Islet precursor cell (in vitro differentiated cells): ENCODE measurements around the gene LMBR1.

ENCODE experiments used
- DNase-seq: peaks from one replicate; pipeline ENCODE4 v3.0.0-alpha.2; 2018

Gene LMBR1

DNA sequence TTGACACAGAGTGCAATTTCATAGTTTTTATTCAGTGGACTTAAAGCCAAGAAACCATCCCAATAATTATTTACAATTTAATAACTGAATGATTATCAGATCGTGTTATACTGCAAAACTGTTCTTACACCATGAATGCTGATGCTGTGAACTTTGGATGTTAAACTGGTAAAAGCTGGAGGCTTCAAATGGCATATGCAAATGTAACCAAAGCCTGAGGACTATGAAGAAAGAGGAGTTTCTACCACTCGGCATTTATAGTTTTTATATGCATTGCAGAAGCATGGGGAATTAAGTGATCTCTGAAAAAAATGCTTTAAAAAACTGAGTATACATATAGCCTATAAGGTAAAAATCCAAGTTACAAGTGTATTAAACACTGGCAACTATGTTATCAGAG is 210.1 kb downstream of the LMBR1 start:
- DNase-seq, result no peak

DNA sequence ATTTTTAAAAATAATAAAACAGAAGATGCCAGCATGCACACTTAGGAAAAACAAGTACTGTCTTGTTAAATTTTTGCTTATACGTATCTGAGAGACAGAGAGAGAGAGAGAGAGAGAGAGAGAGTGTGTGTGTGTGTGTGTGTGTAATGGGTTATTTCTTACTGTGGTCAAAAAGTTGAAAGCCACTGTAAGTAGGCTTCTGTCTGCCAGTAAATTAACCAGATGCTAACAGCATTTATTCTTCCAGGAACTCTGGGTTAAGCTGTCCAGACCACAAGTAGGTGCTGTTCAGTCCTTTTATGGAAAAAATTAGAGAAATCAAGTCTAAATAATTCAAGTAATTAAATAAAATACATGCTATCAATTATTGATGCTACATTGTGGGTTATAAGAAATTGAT is 212.7 kb downstream of the LMBR1 start:
- no peak for DNase-seq

- DNase-seq, result no peak
Observed at GRCh38 chr7:156677374-156678054, 215.5 kb downstream of the LMBR1 start.

GRCh38 chr7:156676263-156676662 is 216.7 kb downstream of the LMBR1 start:
- DNase-seq, result no peak

DNA sequence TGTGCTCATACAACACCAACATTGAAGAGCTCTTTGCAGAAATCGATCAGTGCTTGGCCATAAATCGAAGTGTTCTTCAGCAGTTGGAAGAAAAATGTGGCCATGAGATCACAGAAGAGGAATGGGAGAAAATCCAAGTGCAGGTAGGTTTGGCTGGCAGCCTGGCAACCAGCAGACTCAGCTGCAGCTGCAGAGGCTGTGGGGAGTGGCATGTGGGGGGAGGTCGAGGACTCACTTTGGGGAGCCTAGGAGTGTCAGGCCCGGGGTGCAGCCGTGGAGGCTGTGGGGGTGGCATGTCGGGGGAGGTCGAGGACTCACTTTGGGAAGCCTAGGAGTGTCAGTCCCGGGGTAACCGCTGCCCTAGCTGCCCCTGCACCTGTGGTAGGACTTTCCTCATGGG is 217.3 kb downstream of the LMBR1 start:
- no peak for DNase-seq

DNA sequence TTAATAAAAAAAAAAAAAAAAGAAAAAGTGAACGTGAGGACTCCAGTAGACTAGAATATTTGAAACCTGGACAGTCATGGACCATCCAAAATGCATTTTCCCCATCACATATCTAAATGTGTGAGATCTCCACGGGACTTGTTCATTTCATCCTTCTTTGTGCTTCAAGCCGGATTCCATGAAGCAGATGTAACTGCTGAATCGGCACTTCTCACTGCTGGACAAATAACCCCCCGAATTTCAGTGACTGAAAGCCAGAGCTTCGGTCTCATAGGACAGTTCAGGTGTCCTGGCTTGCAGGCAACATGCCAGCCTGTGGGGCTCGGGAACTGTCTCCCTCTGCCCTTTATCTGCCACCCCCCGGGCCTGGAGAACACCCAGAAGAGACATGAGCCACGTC is 219.1 kb downstream of the LMBR1 start:
- DNase-seq, result no peak

- no peak for DNase-seq
Observed at GRCh38 chr7:156673454-156673853, 219.5 kb downstream of the LMBR1 start.

- no peak for DNase-seq
Observed at GRCh38 chr7:156669035-156669828, 223.8 kb downstream of the LMBR1 start.

- DNase-seq, result no peak
Observed at GRCh38 chr7:156668130-156668741, 224.7 kb downstream of the LMBR1 start.

DNA sequence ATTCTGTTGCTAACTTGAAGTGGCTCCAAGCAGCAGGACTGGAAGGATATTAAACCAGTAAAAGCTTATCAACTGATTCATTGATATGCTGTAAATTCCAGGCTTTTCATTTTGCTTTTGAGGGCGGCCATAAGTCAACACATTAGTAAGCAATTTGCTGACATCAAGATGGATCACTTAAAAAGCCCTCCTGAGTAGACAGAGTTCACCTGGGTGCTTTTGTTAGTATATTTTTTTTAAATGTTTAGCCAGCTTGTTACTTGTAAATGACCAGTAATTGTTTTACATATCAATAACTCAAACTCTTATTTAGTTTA is 225.9 kb downstream of the LMBR1 start:
- DNase-seq, result no peak

DNA sequence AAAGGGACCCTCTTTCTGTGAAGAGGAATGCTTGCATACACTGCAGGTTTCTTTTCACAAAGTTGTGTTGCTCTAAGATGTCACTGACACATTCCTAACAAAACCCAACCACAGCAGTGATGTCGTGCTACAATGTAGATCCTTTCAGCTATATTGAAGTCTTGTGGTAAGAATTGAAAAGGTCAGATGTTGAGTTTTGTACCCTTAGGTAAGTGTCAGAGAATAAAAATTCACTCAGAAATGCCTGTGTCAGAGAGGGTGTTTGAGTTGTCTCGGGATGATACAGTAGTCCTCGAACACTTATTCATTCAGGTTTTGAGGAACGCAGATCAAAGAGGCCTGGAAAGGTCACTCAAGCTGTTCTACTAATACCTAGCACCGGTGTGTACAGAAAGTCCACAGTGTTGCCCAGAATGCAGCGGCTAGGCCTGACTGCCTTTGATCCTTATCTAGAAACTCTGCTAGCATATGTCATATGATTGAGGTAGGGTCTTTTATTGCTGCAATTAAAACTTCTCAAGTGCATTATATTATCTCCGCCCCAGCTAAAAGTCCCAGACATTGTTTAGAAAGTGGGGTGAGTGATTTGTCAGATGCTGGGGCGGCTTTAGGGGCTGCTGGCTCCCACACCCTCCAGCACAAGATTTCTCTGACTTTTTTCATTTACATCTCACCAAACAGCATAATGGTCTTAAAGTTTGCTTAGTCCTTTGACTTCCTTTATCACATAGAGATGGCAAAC is 226.4 kb downstream of the LMBR1 start:
- DNase-seq, result no peak

DNA sequence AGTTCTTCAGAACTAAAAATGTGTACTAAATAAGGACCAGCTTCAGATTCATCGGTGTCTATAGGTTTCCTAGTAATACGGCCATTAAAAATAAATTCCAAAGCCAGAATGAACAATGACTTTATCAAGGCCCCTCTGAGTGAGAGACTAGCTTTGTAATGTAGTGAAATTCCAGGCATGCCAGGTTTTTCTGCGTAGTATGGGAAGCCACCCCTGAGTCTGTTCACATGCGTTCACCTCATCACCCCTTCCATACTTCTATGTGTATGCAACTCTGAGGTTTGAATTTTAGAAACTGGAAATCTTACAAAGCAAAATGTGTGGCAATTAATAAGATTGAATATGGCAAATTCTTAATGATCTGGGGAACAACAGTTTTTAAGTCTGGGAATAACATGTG is 227.9 kb downstream of the LMBR1 start:
- DNase-seq, result no peak

DNA sequence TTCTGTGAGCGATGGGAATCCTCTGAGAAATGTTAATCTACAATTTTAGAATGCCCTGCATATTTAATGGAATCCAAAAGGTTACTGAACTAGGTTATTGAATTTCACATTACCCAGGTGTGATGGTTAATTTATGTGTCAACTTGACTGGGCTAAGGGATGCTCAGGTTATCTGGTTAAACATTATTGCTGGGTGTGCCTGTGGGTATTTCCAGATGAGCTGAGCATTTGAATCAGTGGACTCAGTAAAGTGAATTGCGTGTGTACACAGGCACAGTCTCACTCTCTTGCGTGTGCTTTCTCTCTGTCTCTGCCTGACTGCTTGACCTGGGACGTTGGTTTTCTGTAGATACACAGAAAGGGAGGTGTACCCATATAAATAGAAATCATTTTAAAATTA is 230.7 kb downstream of the LMBR1 start:
- DNase-seq, result no peak

GRCh38 chr7:156661637-156662036 is 231.3 kb downstream of the LMBR1 start:
- DNase-seq, result no peak

DNA sequence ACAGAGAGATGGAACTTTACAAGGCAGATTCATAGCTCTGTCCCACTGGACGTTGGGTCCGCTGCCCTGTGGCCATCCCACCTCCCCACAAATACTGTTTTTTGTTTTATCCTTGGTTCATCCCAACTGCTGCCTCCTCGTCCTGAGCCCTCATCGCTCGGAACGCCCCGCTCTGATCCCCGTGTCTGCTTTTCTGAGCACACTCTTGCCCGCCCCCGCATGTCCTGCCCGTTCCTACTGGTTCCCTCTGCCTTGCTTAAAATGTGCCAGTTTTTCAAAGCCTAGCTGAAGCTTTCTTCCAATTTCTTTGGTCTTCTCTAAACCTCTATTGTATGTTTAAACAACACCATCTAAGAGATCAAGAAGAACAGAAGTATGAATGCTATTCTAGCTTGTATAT is 233.0 kb downstream of the LMBR1 start:
- no peak for DNase-seq

DNA sequence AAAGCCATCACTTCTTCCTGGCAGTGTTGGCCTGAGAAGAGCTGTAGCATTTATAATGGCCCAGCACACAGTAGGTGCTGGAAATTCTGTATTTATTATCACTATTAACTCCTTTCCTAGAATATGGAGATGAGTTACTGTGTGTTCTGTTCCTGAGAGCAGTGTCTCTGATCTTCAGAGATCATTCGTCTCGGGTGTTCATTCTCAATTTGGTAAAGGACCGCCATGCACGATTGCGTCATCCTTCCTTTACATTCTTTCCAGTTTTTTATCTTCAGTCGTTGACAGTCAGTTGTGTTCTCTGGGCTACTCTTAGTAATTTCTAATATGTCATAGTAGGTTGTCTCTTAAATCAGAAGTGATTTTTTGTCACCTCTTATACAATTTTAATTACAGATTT is 233.8 kb downstream of the LMBR1 start:
- DNase-seq, result no peak

GRCh38 chr7:156657681-156658080 is 235.3 kb downstream of the LMBR1 start:
- no peak for DNase-seq

GRCh38 chr7:156656598-156656997 is 236.4 kb downstream of the LMBR1 start:
- DNase-seq, result no peak

- no peak for DNase-seq
Observed at GRCh38 chr7:156655983-156656382, 237.0 kb downstream of the LMBR1 start.

DNA sequence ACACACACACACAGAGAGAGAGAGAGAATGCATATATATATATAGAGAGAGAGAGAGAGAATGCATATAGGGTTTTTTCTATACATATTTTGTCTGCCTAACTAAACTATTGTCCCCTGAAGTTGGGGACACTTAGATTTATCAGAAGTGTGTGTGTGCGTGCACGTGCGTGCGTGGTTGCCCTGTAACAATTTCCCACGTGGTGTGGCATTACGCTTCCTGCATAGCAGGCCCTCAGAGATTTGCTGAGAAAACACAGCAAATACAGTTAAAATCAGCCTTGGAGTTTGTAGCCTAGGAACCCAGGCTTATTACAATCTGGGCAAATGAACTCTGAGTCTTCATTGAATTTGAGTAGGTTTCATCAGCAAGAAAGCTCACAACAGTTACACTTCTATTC is 237.7 kb downstream of the LMBR1 start:
- DNase-seq, result no peak

GRCh38 chr7:156654511-156655234 is 238.3 kb downstream of the LMBR1 start:
- DNase-seq, result no peak

- DNase-seq, result no peak
Observed at GRCh38 chr7:156652886-156653568, 240.0 kb downstream of the LMBR1 start.
